KBM-7 (cell line): ENCODE measurements around the gene MARCHF3.

Experiments used
- DNase-seq: peaks from one replicate; pipeline ENCODE4 v3.0.0-alpha.2; 2015
- in situ Hi-C: fragments of 300-500 bp; cut with MboI; formaldehyde crosslinking; loops from 2 replicates; pipeline ENCODE4 v1.14.3; 2020; ENCODE audit warnings: low sequenced_read_pairs, low pct_unique_long_range_greater_than_20kb, mixed read lengths

Gene MARCHF3

GRCh38 chr5:126995689-126996088 is 34.7 kb downstream of the MARCHF3 start:
- DNase-seq = no peak
- in situ Hi-C loops = no loop called here

- in situ Hi-C loops = no loop called here
- no peak for DNase-seq
These were observed 35.3 kb downstream of the MARCHF3 start for GRCh38 chr5:126995039-126995438.

GRCh38 chr5:126994485-126994884 is 35.9 kb downstream of the MARCHF3 start:
- DNase-seq = no peak
- in situ Hi-C loops = no loop called here

GRCh38 chr5:126988021-126988569 is 42.3 kb downstream of the MARCHF3 start:
- DNase-seq = peak; percentile 20
- in situ Hi-C loops = no loop called here

- in situ Hi-C loops = no loop called here
- no peak for DNase-seq
These were observed 43.0 kb downstream of the MARCHF3 start for GRCh38 chr5:126987271-126987899.

GRCh38 chr5:126984632-126985031 is 45.7 kb downstream of the MARCHF3 start:
- DNase-seq = no peak
- in situ Hi-C loops = no loop called here

GRCh38 chr5:126983874-126984266 is 46.5 kb downstream of the MARCHF3 start:
- no peak for DNase-seq
- in situ Hi-C loops = no loop called here

- no peak for DNase-seq
- in situ Hi-C loops = no loop called here
These were observed 47.2 kb downstream of the MARCHF3 start for GRCh38 chr5:126982926-126983873.

- in situ Hi-C loops = no loop called here
- no peak for DNase-seq
These were observed 48.2 kb downstream of the MARCHF3 start for GRCh38 chr5:126982202-126982601.

- DNase-seq = no peak
- in situ Hi-C loops = no loop called here
These were observed 48.7 kb downstream of the MARCHF3 start for GRCh38 chr5:126981701-126982100.

- in situ Hi-C loops = no loop called here
- DNase-seq = no peak
These were observed 49.1 kb downstream of the MARCHF3 start for GRCh38 chr5:126981222-126981621.

GRCh38 chr5:126978258-126978657 is 52.1 kb downstream of the MARCHF3 start:
- in situ Hi-C loops = no loop called here
- DNase-seq = no peak

GRCh38 chr5:126976520-126977172 is 53.7 kb downstream of the MARCHF3 start:
- in situ Hi-C loops = no loop called here
- no peak for DNase-seq

GRCh38 chr5:126975796-126976195 is 54.6 kb downstream of the MARCHF3 start:
- no peak for DNase-seq
- in situ Hi-C loops = no loop called here

GRCh38 chr5:126973193-126973592 is 57.2 kb downstream of the MARCHF3 start:
- in situ Hi-C loops = no loop called here
- DNase-seq = no peak

GRCh38 chr5:126972062-126972895 is 58.1 kb downstream of the MARCHF3 start:
- in situ Hi-C loops = no loop called here
- DNase-seq = peak; percentile 89

GRCh38 chr5:126971455-126972031 is 58.8 kb downstream of the MARCHF3 start:
- in situ Hi-C loops = no loop called here
- peak; percentile 74 for DNase-seq

GRCh38 chr5:126970517-126971017 is 59.8 kb downstream of the MARCHF3 start:
- in situ Hi-C loops = no loop called here

More at GRCh38 chr5:126970517-126971017, 59.8 kb downstream of the MARCHF3 start:
- peak; percentile 54 for DNase-seq
